Activated CD4-positive, alpha-beta T cell treated with anti-CD3 and anti-CD28 coated beads, Interleukin-2, amount 50 U/mL, for 4 hours (primary cell): Measurements from ENCODE around the gene EPB41L5.
A peak's percentile ranks its signal among the peaks of the same experiment; 100 is the strongest.
"Not testable (repeated sequence)": the region's sequence is repeated elsewhere in the genome, so short reads cannot be mapped to it uniquely, and the experiment has no call there.

Source experiments
- DNase-seq, 2 experiments: peaks; one replicate each; pipeline ENCODE4 v3.0.0-alpha.2; 2020

Gene EPB41L5

GRCh38 chr2:120012771-120013596 is at the start of gene EPB41L5:
TSS of gene EPB41L5 (plus strand) at chr2:120013077. CDS start at chr2:120019085, 6,008 bp downstream.
- DNase-seq: peak; percentile 59 to 60

GRCh38 chr2:119981896-119982295 is 31.0 kb upstream of the EPB41L5 start:
- DNase-seq: no peak

DNA sequence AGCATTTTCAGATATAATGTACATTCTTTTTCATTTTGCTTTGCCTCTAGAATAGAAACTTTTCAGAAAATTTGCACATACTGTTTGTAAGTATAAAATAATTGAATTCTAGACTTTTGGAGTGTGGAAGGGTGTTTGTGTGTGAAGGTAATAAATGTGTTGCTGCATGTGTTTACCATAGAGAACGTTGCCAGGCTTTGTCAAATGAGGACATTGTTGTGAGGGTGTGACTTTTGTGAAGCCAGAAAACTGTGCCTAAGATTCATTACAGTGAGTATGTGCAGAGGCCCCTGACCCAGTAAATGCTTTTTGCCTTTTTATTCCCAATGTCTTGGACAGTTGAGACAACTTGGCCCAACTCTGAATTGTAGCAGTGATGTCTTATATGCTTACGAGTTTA is 30.4 kb upstream of the EPB41L5 start:
- no peak for DNase-seq

DNA sequence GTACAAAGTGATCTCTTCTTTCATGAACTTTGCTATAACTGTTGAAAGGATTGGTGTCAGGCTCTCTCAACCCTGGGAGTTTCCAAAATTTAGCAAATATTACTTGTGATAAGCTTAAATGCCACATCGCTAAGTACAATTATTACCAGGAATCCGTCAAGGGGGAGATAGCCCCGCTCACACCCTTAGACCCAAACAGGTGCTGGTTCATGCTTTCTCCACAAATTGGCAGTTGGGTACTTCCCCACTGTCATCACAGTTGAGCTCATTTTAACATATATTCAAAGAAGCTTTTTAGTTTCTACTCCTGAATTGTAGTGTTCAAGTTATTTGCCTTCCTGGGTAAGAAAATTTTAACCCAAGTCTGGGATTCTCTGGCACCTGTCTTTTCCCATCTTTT is 29.8 kb upstream of the EPB41L5 start:
- DNase-seq: no peak

- no peak for DNase-seq
Measured at GRCh38 chr2:119996148-119996547, 16.7 kb upstream of the EPB41L5 start.

GRCh38 chr2:119996896-119997891 is 15.7 kb upstream of the EPB41L5 start:
- not testable (repeated sequence) for DNase-seq

DNA sequence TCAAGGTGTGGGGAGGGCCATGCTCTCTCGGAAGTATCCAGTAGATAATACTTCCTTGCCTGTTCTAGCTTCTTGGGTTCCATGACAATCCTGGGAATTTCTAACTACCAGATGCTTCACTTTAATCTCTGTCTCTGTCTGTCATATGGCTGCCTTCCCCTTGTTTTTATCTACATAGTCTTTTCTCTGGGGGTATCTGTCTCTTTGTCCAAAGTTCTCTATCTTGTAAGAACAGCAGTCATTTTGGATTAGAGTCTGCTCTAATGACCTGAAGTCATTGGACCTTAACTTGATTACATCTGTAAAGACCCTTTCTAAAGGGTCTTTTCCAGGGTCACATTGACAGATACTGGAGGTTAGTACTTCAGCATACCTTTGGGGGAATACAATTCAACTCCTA is 11.4 kb upstream of the EPB41L5 start:
- DNase-seq: no peak

DNA sequence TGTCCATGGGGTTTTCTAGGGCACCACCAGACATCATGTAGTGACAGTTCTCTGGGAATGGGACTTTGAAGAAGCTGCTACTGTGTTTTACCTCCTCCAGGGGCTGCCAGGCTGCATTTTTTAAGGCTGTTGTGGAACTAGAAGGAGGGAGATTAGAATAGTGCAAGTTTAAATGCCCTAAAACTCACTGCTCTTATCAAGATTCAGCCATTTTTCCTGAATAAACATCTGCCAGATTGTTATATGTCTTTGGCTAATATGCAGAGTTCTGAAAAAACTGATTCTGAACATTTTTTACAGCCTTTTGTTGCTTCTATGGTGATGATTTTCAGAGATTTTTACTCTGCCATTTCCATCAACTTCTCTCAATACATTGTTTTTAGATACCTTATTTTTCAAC is 8.6 kb upstream of the EPB41L5 start:
- DNase-seq: no peak

DNA sequence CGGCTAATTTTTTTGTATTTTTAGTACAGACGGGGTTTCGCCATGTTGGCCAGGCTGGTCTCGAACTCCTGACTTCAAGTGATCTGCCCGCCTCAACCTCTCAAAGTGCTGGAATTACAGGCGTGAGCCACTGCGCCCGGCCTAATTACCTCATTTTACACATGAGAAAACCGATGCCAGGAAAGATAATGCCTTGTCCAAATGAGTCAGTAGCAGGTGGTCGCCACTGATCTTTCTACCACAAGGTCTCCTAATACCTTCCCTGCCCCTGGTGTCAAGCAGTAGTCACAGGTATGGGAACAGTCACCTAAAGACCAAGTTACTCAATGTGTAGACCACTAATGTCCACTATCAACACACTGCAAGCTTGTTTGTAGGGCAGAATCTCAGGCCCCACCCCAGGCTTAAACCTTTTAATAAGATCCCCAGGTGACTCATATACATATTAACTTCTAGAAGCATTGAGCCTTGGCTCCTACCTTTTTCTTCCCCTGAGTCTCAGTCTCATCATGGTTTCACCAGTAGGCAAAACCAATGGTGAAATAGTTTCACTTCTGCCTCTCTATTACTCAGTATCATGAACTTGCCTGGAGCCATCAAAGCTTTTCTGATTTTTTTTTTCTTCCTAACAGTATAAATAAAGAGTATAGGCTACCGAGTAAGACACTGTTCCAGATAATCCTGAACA is 6.9 kb upstream of the EPB41L5 start:
- no peak for DNase-seq

DNA sequence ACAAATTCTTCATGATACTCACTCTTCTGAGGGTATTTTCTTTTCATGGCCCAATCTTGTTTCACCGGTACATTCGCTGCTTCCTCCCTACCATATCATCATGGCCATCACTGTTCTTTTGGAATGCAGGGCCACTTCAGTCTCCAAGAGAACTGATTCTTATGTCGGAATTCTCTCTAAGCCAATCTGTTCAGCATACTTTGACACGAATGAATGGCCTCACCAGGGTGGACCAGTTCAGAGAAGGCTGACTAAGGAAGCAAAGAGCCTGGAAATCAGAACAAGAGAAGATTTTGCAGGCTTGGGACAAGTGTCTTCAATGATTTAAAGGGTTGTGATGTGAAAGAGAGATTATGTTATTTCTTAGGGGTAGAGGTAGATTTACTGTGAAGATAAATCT is 5.0 kb upstream of the EPB41L5 start:
- DNase-seq: no peak

- no peak for DNase-seq
Measured at GRCh38 chr2:120012363-120012762, 514 bp upstream of the EPB41L5 start.

GRCh38 chr2:120013597-120014223 is 833 bp downstream of the EPB41L5 start:
- no peak for DNase-seq

- DNase-seq: no peak
Measured at GRCh38 chr2:120014226-120014980, 1.5 kb downstream of the EPB41L5 start.

GRCh38 chr2:120016800-120017199 is 3.9 kb downstream of the EPB41L5 start:
- no peak for DNase-seq

- no peak for DNase-seq
Measured at GRCh38 chr2:120017201-120017600, 4.3 kb downstream of the EPB41L5 start.

- no peak for DNase-seq
Measured at GRCh38 chr2:120018549-120018948, 5.7 kb downstream of the EPB41L5 start.

DNA sequence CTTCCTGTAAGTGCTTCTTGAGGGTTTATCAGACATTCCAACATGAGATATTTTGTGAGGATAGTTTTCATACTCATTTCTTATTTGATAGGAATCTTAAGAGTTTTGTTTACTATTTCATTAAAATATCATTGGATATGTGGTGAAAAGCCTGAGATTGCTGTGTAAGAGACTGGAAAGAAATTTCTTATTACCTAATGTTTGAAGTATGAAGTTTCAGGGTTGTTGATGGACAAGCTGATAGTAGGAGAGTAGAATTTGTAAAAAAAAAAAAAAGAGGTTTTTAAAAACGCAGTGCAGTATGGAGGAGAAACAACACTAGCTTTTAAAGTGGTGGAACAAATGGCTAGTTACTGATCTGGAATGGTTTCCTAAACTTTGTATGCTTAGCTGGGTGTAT is 7.7 kb downstream of the EPB41L5 start:
- no peak for DNase-seq

- not testable (repeated sequence) for DNase-seq
Measured at GRCh38 chr2:120022505-120022904, 9.6 kb downstream of the EPB41L5 start.

DNA sequence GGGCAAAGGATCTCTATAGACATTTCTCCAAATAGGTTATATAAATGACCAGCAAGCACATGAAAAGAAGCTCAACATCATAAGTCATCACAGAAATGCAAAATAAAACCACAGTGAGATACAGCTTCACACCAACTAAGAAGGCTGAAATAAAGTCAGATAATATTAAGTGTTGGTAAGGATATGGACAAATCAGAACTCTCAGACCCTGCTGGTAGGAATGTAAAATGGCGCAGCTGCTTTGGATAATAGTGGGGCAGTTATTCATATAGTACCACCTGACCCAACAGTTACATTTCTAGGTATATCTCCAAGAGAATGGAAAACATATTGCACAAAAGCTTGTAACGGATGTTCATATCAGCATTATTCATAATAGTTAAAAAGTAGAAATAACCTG is 14.0 kb downstream of the EPB41L5 start:
- DNase-seq: no peak

DNA sequence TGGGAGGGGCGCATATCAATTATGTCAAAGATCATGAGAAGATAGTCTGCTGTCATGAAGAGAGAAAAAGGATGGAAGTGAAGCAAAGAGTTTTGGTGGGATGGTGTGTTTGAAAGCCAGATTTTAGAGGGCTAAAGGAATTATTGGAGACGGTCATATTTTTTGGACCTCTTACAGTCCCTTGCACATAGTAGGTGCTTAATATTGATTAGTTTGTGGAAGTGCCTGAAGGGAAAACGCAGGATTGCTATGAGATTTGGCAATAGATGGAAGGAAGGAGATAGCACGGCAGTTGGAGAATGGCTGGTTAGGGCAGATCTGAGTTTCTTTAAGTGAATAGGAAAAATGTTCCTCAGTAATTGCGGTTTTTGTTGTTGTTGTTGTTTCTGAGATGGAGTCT is 15.9 kb downstream of the EPB41L5 start:
- no peak for DNase-seq
